GM18519 (cell line): ENCODE measurements around the gene PKHD1.

Experiments used
- ATAC-seq: cut with Tn5 transposase; IDR thresholded peaks from one replicate; pipeline ENCODE4 v1.9.1; 2021; ENCODE audit warnings: mild to moderate bottlenecking, moderate library complexity; ENCODE audit not compliant: unreplicated experiment, low FRiP score

The PKHD1 gene

GRCh38 chr6:52087498-52087999, at the start of gene PKHD1:
PKHD1 (minus strand) TSS chr6:52087613; CDS start chr6:52084933, 2,680 bp downstream.
- ATAC-seq = no peak

DNA sequence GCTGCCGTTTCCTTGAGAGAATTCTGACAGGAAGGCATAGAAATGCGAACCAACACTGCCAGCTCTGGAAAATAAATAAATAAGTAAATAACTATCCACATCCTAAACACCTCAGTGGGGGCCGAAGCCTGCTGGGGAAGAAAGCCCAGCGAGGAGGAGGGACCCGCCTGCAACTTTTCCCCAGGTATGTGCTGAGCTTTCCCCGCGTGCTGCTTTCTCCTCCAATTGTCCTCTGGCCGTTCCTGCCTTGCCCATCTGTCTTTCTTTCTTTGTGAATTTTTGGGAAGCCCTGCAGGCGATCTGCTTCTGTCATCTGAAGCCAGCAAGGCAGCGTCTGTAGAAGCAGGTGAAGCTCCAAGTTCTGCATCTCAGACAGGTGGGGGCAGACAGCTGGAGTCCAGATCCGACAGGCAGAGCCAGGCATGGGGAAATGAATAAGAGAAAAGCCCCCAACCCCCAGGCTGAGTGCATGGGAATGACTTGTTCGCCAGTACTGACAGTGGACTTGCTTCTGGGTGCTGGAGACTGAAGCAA, 49.6 kb upstream of the PKHD1 start:
- ATAC-seq = no peak

DNA sequence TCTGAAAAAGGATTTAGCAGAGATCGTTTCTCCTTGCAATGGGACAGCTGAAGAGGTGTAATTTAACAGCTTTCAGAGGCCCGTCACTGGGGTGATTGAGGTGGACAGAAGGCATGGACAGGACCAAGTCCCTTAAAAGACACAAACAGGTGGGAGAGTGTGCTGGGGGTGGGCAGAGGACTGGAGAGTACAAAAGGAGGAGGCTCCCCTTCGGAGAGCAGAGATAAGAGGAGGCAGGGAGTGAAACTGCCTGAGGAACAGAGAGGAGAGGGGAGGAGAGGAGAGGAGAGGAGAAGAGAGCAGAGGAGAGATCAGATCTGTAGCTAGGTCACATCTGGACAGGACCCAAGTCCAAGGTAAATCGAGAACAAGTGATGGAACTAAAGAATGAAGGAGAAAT, 48.6 kb upstream of the PKHD1 start:
- ATAC-seq = no peak

DNA sequence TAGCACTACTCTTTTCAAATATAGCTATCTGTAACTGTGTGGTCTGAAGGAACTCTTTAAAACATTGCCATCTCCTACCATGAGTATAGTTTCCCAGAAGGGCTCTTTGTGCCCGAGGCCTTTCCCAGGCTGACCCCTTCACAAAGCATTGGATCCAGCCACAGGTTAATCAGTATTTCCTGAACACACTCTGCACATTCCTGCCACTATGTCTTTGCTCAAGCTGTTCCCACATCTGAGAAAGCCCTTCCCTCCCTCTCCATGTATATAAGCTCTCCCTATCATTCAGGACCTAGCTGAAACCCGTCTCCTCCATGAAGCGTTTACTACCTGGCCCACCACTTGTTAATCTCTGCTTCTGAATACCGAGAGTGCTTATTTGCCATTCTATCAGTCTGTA, 47.8 kb upstream of the PKHD1 start:
- ATAC-seq = no peak

GRCh38 chr6:52134011-52134410, 46.6 kb upstream of the PKHD1 start:
- ATAC-seq = no peak

DNA sequence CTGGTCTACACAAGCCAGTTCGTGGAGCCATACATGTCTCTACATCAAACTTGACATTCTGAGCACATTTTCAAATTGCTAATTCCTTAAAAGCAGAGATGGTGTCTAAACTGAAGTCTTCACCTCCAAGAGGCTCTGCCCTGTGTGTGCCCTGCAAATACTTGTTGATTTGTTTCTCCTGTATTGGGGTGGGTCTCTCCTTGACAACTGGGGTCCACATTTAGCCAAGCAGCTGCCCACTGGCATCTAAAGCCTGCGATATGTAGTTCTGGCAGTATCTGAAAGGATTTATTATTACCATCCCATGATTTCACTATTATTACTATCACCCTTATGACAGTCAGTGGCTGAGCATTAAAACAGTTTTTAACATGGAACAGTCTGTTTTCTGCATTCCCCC, 45.9 kb upstream of the PKHD1 start:
- ATAC-seq = no peak

DNA sequence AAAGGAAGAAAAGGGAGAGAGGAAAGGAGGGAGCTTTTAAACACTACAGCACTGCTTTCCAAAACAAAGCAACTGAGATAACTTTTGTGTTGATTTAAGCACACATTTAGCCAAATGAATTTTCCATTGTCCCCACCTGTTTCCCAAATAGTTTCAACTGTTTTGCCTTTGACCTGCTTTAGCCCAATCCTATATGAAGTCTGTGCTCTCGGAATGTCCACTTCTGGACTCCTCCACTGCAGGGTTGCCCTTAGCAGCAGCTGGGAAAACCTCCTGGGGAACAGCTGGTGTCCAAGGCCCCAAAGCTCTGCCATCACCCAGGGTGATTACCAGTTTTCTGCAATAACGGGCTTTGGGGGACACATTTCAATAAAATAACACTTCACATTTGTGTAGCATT, 44.9 kb upstream of the PKHD1 start:
- ATAC-seq = no peak

- no peak for ATAC-seq
Observed at GRCh38 chr6:52130440-52130839, 43.0 kb upstream of the PKHD1 start.

DNA sequence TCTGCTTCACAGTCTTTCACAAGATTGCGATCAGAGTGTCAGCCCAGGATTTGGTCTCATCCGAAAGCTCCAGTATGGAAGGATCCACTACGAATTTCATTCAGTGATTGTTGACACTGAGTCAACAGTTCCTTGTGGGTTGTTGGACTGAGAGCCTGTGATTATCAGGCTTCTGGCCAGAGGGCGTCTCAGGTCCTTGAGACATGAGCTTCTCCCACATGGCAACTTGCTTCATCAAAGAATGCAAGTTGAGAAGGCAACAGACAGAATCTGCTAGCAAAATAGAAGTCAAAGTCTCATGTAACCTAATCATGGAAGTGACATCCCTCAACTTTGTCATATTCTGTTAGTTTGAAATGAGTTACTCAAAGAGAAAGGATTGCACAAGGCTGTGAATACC, 40.5 kb upstream of the PKHD1 start:
- no peak for ATAC-seq

DNA sequence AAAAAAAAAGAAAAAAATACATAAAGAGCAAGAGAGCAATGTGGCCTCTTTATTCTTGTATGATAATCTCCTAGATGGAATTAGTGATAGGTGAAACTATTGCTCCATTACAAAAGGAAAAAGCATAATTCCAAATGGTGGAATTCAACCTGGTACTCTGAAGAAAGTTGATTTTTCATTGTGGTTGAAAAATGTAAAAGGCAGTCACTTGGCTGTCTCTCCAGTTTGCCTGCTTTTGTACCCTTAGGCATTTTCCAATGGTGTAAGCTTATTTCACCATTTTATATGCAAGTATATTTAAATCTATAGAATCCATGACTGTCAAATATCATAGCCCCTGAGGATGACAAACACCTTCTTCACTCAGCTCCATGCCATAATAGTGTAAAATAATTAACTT, 38.8 kb upstream of the PKHD1 start:
- ATAC-seq = no peak

DNA sequence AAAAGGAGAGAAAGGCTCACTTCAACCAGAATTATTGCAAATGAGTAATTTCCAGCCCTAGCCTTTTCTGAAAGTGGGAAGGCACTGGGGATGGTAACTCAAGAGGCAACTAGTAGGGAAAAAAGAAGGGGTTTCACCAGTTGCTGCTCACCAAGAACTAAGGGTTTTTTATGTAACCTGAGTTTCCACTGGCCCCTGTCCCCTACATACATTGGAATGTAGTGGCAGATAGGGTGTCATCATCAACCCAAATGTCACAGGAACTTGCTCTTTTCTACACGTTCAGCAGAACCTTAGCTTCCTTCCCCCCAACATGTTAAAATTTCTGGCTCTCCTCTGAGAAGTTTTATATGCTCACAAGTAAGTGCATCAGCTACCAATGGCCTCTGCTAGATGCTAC, 38.2 kb upstream of the PKHD1 start:
- no peak for ATAC-seq

DNA sequence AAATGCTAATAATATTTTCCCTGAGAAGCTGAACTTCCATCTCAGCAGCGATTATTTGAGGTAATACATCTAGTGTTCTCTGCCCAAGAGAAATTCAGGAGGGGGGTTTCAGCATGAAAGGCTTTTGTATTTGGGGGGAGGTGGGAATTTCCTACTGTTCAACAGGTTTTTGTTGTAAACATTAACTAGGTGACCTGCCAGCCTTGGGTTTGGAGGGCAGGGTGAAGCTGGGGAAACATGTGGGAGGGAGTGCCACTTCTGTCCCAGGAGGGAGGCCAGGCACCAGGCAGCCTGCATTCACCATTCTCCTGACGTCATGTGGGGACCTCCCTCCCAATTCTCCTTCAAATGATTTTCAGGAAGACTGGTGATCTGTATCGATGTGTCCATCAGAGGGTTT, 37.7 kb upstream of the PKHD1 start:
- ATAC-seq = no peak

DNA sequence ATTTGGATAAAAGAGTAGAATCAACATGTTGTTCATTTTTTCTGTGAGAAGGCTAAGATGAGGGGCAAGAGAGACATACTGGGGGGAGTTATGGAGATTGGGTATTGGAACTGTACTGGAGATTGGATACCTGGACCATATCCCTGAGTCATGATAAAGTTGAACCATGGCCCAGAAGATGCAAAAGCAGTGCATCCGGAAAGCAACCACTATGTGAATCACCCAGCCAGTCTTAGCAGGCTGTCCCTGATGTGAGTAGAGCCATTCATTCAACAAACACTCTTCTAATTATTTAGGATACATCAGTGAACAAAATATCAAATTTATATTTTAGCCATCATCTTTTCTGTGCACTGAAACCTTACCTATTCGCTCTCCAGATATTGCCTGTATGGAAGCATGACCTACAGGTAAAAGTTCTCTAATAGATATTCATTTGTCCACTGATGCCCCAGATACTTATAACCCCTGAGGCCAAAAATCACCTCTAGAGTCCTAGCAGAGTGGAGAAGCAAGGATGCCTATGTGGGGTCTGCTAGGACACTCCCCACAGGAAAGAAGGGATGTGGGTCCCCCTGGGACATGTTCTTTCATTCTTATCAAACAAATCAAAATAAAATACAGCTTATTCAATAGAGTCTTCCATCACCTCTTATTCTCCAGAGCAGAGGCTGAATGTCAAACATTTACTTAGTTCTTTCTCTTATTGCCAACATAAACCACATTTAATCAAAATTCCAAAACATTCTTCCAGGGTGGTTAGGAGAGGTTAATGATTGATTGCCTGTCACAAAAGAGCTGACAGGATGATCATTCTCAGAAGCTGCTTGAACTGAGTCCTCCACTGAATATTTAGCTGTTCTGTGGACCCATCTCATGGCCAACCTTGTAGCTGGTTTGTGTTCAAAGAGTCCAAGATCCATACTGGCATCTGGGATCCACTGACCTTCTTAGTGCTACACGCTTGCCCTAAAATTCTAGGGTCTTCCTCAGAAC, 37.0 kb upstream of the PKHD1 start:
- ATAC-seq = no peak

GRCh38 chr6:52123251-52123650, 35.8 kb upstream of the PKHD1 start:
- no peak for ATAC-seq

- ATAC-seq = no peak
Observed at GRCh38 chr6:52117352-52117751, 29.9 kb upstream of the PKHD1 start.

DNA sequence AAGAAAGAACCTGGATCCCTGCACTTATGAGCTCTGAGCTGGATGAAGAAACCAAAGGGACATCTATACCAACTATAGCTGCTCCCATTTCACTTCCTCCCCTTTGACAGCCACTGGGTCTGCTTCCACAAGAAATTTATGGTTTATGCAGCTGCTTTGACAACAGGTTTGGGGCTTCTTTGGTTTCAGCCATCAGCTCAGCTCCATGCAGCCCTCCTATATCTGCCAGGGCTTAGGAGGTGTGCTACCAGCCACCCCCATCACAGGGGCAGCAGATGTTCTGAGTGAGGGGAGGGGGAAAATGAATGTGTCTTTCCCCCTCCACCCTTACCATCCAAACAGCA, 29.2 kb upstream of the PKHD1 start:
- no peak for ATAC-seq

GRCh38 chr6:52115891-52116604, 28.6 kb upstream of the PKHD1 start:
- ATAC-seq = no peak

DNA sequence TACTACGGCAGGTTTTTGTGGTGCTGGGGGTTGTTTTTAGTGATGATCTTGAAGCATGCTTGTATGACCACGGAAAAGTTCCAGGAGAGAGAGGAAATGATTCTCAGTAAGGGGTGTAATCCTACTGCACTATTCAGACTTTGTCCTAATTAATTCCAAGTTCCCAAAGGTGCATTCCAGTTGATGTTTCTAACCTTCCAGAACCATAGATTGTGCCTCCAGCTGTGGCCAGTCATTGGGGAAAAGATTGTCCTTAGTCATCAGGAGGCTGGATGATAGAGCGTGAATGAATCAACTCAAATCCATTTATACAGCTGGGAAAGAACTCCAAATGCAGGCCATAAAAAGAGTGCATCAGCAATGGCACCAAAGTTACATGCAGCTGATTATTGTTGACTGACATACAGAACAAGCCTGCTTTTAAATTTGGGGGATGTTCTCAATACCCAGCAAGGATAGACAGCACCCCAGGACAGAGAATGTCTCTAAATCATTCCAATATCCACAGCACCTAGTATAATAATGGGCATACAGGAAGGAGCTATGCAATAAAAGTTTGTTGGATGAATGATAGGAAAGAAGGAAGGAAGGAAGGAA, 27.8 kb upstream of the PKHD1 start:
- ATAC-seq = no peak

- no peak for ATAC-seq
Observed at GRCh38 chr6:52109171-52109571, 21.8 kb upstream of the PKHD1 start.

DNA sequence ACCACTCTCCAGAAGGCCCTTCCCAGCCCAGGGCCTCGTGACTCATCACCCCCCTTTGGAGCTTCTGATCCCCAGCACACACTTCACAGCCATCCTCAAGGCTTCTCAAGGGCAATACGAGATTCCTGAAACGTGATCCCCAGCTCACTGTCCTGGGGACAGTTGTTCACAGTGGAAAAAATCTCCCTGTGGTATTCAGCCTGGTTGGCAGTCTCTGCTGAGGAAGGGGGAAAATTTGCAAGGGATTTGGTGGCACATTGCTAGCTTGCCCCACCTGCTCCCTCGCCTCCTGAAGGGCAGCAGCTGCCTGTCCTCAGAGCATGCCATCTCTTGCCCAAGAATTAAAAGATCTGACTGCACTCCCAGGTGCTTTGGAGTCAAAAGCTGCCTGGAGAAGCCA, 20.7 kb upstream of the PKHD1 start:
- ATAC-seq = no peak

- no peak for ATAC-seq
Observed at GRCh38 chr6:52106994-52107393, 19.6 kb upstream of the PKHD1 start.
